Measurements from ENCODE around the gene PCGF3.

Gene PCGF3

GRCh38 chr4:796206-796605, 90.6 kb downstream of the PCGF3 start:
- Histone ChIP-seq H3K36me3 (ENCODE audit: insufficient read depth, low read length) (no peaks in the 10 kb centered on the region), H3K9me3 (ENCODE audit: insufficient read depth, low read depth, low read length) (no peaks in the 10 kb centered on the region), H3F3A (ENCODE audit: low read depth) (0 out of 2 replicates have a peak, but pooled peaks cover 3% of the 10 kb centered on the region), H3K4me2 (ENCODE audit: low read depth, low read length, poor library complexity, severe bottlenecking) (no peak overlapping the region), H3K9ac (ENCODE audit: low read depth, low read length, poor library complexity, severe bottlenecking) (no peak overlapping the region), H4K20me1 (ENCODE audit: insufficient read depth, low read length, poor library complexity, severe bottlenecking) (no peaks in the 10 kb centered on the region), H3K4me1 (ENCODE audit: insufficient read depth, low read length, poor library complexity, severe bottlenecking) (peaks cover 18% of the 10 kb centered on the region), H3K4me3 (ENCODE audit: low read length, poor library complexity, severe bottlenecking) (no peak overlapping the region), H2AFZ (ENCODE audit: low read length) (no peak overlapping the region), H3K79me2 (ENCODE audit: insufficient read depth, low read length) (no peaks in the 10 kb centered on the region), H3K9me2 (replicated peaks; ENCODE audit: low read depth, low read length) (no peaks in the 10 kb centered on the region), H3K27me3 (ENCODE audit: insufficient read depth, low read length, poor library complexity, severe bottlenecking) (no peaks in the 10 kb centered on the region)
- TF ChIP-seq CTCF (conservative IDR thresholded peaks at IDR 0.05; ENCODE audit: low read length) (no peak), EZH2phosphoT487 (IDR thresholded peaks at IDR 0.05; ENCODE audit: borderline replicate concordance) (no peak)

GRCh38 chr4:797066-797465, 91.4 kb downstream of the PCGF3 start:
- Histone ChIP-seq H3K9me2 (replicated peaks; ENCODE audit: low read depth, low read length) (no peaks in the 10 kb centered on the region), H3F3A (ENCODE audit: low read depth) (0 out of 2 replicates have a peak, but pooled peaks cover 3% of the 10 kb centered on the region), H3K36me3 (ENCODE audit: insufficient read depth, low read length) (no peaks in the 10 kb centered on the region), H3K9ac (ENCODE audit: low read depth, low read length, poor library complexity, severe bottlenecking) (no peak overlapping the region), H3K4me3 (ENCODE audit: low read length, poor library complexity, severe bottlenecking) (no peak overlapping the region), H3K27me3 (ENCODE audit: insufficient read depth, low read length, poor library complexity, severe bottlenecking) (no peaks in the 10 kb centered on the region), H2AFZ (ENCODE audit: low read length) (no peak overlapping the region), H3K4me2 (ENCODE audit: low read depth, low read length, poor library complexity, severe bottlenecking) (no peak overlapping the region), H3K9me3 (ENCODE audit: insufficient read depth, low read depth, low read length) (peaks cover 4% of the 10 kb centered on the region; the same call in 1 of the 2 replicates), H4K20me1 (ENCODE audit: insufficient read depth, low read length, poor library complexity, severe bottlenecking) (no peaks in the 10 kb centered on the region), H3K4me1 (ENCODE audit: insufficient read depth, low read length, poor library complexity, severe bottlenecking) (peaks cover 18% of the 10 kb centered on the region), H3K79me2 (ENCODE audit: insufficient read depth, low read length) (no peaks in the 10 kb centered on the region)
- TF ChIP-seq CTCF (conservative IDR thresholded peaks at IDR 0.05; ENCODE audit: low read length) (no peak), EZH2phosphoT487 (IDR thresholded peaks at IDR 0.05; ENCODE audit: borderline replicate concordance) (no peak)

- peaks cover 4% of the 10 kb centered on the region; the same call in 1 of the 2 replicates for H3K9me3 ChIP-seq (ENCODE audit: insufficient read depth, low read depth, low read length)
- H3K4me2 ChIP-seq (ENCODE audit: low read depth, low read length, poor library complexity, severe bottlenecking) = no peak overlapping the region
- H3K9ac ChIP-seq (ENCODE audit: low read depth, low read length, poor library complexity, severe bottlenecking) = no peak overlapping the region
- H3K79me2 ChIP-seq (ENCODE audit: insufficient read depth, low read length) = no peaks in the 10 kb centered on the region
- H3K36me3 ChIP-seq (ENCODE audit: insufficient read depth, low read length) = no peaks in the 10 kb centered on the region
- H4K20me1 ChIP-seq (ENCODE audit: insufficient read depth, low read length, poor library complexity, severe bottlenecking) = no peaks in the 10 kb centered on the region
- H3K9me2 ChIP-seq (replicated peaks; ENCODE audit: low read depth, low read length) = no peaks in the 10 kb centered on the region
- H3F3A ChIP-seq (ENCODE audit: low read depth) = 0 out of 2 replicates have a peak, but pooled peaks cover 3% of the 10 kb centered on the region
- no peaks in the 10 kb centered on the region for H3K27me3 ChIP-seq (ENCODE audit: insufficient read depth, low read length, poor library complexity, severe bottlenecking)
- H3K4me1 ChIP-seq (ENCODE audit: insufficient read depth, low read length, poor library complexity, severe bottlenecking) = peaks cover 18% of the 10 kb centered on the region
- no peak overlapping the region for H2AFZ ChIP-seq (ENCODE audit: low read length)
- H3K4me3 ChIP-seq (ENCODE audit: low read length, poor library complexity, severe bottlenecking) = no peak overlapping the region
- TF ChIP-seq EZH2phosphoT487 (IDR thresholded peaks at IDR 0.05; ENCODE audit: borderline replicate concordance) (no peak), CTCF (conservative IDR thresholded peaks at IDR 0.05; ENCODE audit: low read length) (no peak)
Measured at GRCh38 chr4:801436-802124, 95.9 kb downstream of the PCGF3 start.

Data from Loucy (cell line).